MM.1S (cell line): ENCODE results near the gene FDX1.

ENCODE experiments used
- DNase-seq: peaks from one replicate; pipeline ENCODE4 v3.0.0-alpha.2; 2015
- H2AFZ ChIP-seq: fragments of 300-600 bp; sonication (generic); 2 replicates; pipeline ENCODE4 v1.6.0; 2016; ENCODE audit warnings: antibody characterized with exemption, low read length
- H3F3A ChIP-seq: fragments of 300-600 bp; sonication (generic); 2 replicates; pipeline ENCODE4 v1.6.1; 2016; ENCODE audit warnings: mild to moderate bottlenecking, antibody characterized with exemption, low read length, moderate library complexity, mixed read lengths; ENCODE audit not compliant: insufficient read depth
- H3K27ac ChIP-seq: fragments of 300-600 bp; sonication (generic); 2 replicates; pipeline ENCODE4 v1.5.1; 2016; ENCODE audit warnings: mild to moderate bottlenecking, low read length
- H3K27me3 ChIP-seq: fragments of 300-600 bp; sonication (generic); replicated peaks from 2 replicates; pipeline ENCODE4 v1.6.0; 2016; ENCODE audit warnings: low read length; ENCODE audit not compliant: insufficient read depth
- H3K36me3 ChIP-seq: fragments of 300-600 bp; sonication (generic); replicated peaks from 2 replicates; pipeline ENCODE4 v1.6.1; 2016; ENCODE audit warnings: mild to moderate bottlenecking, low read length, mixed read lengths; ENCODE audit not compliant: insufficient read depth
- H3K4me1 ChIP-seq: fragments of 300-600 bp; sonication (generic); 2 replicates; pipeline ENCODE4 v1.6.1; 2016; ENCODE audit warnings: low read length, mixed read lengths
- H3K4me2 ChIP-seq: fragments of 300-600 bp; sonication (generic); 2 replicates; pipeline ENCODE4 v1.6.0; 2016; ENCODE audit warnings: low read depth, low read length
- H3K4me3 ChIP-seq: fragments of 300-600 bp; sonication (generic); 2 replicates; pipeline ENCODE4 v1.5.1; 2016; ENCODE audit warnings: low read length, mixed read lengths
- H3K79me2 ChIP-seq: fragments of 300-600 bp; sonication (generic); 2 replicates; pipeline ENCODE4 v1.6.1; 2016; ENCODE audit warnings: mixed run types, low read length, mixed read lengths
- H3K9ac ChIP-seq: fragments of 300-600 bp; sonication (generic); 2 replicates; pipeline ENCODE4 v1.6.1; 2016; ENCODE audit warnings: low read length, mixed read lengths
- H3K9me2 ChIP-seq: fragments of 300-600 bp; sonication (generic); replicated peaks from 2 replicates; pipeline ENCODE4 v1.6.1; 2016; ENCODE audit warnings: mild to moderate bottlenecking, low read length, mixed read lengths; ENCODE audit not compliant: insufficient read depth
- H3K9me3 ChIP-seq: fragments of 300-600 bp; sonication (generic); replicated peaks from 2 replicates; pipeline ENCODE4 v1.6.1; 2016; ENCODE audit warnings: mild to moderate bottlenecking, low read length, mixed read lengths; ENCODE audit not compliant: insufficient read depth
- H4K20me1 ChIP-seq: fragments of 300-600 bp; sonication (generic); 2 replicates; pipeline ENCODE4 v1.6.1; 2016; ENCODE audit warnings: mild to moderate bottlenecking, low read length, moderate library complexity, mixed read lengths; ENCODE audit not compliant: insufficient read depth
- CTCF ChIP-seq: fragments of 300-600 bp; sonication (generic); IDR thresholded peaks from 2 replicates; pipeline ENCODE4 v1.5.1; 2016; ENCODE audit warnings: antibody characterized with exemption, low read length, mixed read lengths
- EZH2 ChIP-seq: fragments of 300-600 bp; sonication (generic); optimal IDR thresholded peaks from 2 replicates; pipeline ENCODE3; 2017; ENCODE audit warnings: low read depth, mild to moderate bottlenecking, antibody characterized with exemption, low read length, mixed read lengths
- EZH2phosphoT487 ChIP-seq: fragments of 300-600 bp; sonication (generic); IDR thresholded peaks from 2 replicates; pipeline ENCODE4 v1.6.1; 2018; ENCODE audit warnings: antibody characterized with exemption, low read length

Gene FDX1

DNA sequence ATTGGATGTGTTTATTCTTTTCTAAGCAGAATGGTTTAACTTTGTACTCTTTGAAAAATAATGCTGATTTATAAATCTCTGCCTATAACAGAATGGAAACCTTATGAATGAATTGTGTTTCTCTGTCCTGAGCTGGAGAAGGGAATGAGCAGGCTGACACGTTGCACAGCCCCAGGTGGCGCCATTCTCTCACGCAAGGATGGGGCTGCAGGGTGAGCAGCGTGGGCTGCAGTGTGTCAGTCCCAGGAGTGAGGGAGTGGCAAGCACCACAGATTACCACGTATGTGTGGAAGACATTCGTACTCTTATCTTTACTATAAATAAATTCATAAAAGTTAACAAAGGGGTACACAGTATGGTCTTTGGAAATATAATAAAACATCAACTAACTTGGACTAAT is 33.4 kb downstream of the FDX1 start:
- H3F3A ChIP-seq, result no peaks in the 10 kb centered on the region
- DNase-seq, result no peak

DNA sequence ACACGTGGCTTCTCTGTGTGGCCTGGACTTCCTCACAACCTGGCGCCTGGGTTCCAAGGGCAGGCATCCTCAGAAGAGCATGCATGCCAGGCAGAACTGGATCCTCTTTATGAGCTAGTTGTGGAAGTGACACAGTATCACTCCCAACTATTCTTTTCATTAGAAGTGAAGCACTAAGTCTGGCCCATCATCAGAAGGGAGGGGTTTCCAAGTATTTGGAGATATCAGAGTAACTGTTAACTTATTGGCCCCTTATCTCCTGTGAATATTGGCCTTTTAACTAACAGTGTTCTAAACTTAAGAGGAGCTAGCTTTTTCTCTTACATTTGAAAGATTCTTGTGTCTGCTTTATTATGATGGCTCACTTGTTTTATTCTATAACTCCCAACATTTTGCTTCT is 35.5 kb downstream of the FDX1 start:
- Histone ChIP-seq H3K9ac (no peak overlapping the region), H3K9me2 (no peaks in the 10 kb centered on the region), H3K79me2 (no peaks in the 10 kb centered on the region), H3K27me3 (no peaks in the 10 kb centered on the region), H3K4me2 (no peak overlapping the region), H3K36me3 (no peaks in the 10 kb centered on the region), H3K27ac (no peak overlapping the region), H3F3A (no peaks in the 10 kb centered on the region), H4K20me1 (no peaks in the 10 kb centered on the region), H3K9me3 (no peaks in the 10 kb centered on the region), H3K4me1 (no peaks in the 10 kb centered on the region), H2AFZ (no peak overlapping the region), H3K4me3 (no peak overlapping the region)
- no peak for DNase-seq
- TF ChIP-seq EZH2phosphoT487, result no peak
- no peak for TF ChIP-seq EZH2
- TF ChIP-seq CTCF, result no peak

More for the DNA sequence above, 33.4 kb downstream of the FDX1 start:
- no peak overlapping the region for H3K27ac ChIP-seq
- no peak overlapping the region for H2AFZ ChIP-seq
- H3K9me3 ChIP-seq, result no peaks in the 10 kb centered on the region
- H3K9ac ChIP-seq, result no peak overlapping the region
- H3K4me3 ChIP-seq, result no peak overlapping the region
- TF ChIP-seq EZH2phosphoT487, result no peak
- TF ChIP-seq CTCF, result peak; percentile 27; the same call in 1 of the 2 replicates
- no peak for TF ChIP-seq EZH2
- H3K4me1 ChIP-seq, result no peaks in the 10 kb centered on the region
- H3K36me3 ChIP-seq, result no peaks in the 10 kb centered on the region; the same call in 1 of the 2 replicates
- no peaks in the 10 kb centered on the region for H4K20me1 ChIP-seq
- H3K4me2 ChIP-seq, result no peak overlapping the region
- no peaks in the 10 kb centered on the region for H3K79me2 ChIP-seq
- H3K27me3 ChIP-seq, result no peaks in the 10 kb centered on the region
- no peaks in the 10 kb centered on the region for H3K9me2 ChIP-seq

GRCh38 chr11:110467556-110467955 is 37.8 kb downstream of the FDX1 start:
- no peaks in the 10 kb centered on the region for H3F3A ChIP-seq
- no peaks in the 10 kb centered on the region for H3K79me2 ChIP-seq
- no peaks in the 10 kb centered on the region for H3K36me3 ChIP-seq
- H3K4me1 ChIP-seq, result no peaks in the 10 kb centered on the region
- no peak overlapping the region for H3K4me3 ChIP-seq
- no peak overlapping the region for H2AFZ ChIP-seq
- TF ChIP-seq CTCF (no peak), EZH2 (no peak)
- H4K20me1 ChIP-seq, result no peaks in the 10 kb centered on the region
- H3K27ac ChIP-seq, result no peak overlapping the region
- no peak for DNase-seq
- H3K4me2 ChIP-seq, result no peak overlapping the region
- H3K9ac ChIP-seq, result no peak overlapping the region
- no peaks in the 10 kb centered on the region for H3K9me2 ChIP-seq
- H3K27me3 ChIP-seq, result no peaks in the 10 kb centered on the region
- no peaks in the 10 kb centered on the region for H3K9me3 ChIP-seq
